Measurements from ENCODE around the gene TFAP2A.

TFAP2A gene

DNA sequence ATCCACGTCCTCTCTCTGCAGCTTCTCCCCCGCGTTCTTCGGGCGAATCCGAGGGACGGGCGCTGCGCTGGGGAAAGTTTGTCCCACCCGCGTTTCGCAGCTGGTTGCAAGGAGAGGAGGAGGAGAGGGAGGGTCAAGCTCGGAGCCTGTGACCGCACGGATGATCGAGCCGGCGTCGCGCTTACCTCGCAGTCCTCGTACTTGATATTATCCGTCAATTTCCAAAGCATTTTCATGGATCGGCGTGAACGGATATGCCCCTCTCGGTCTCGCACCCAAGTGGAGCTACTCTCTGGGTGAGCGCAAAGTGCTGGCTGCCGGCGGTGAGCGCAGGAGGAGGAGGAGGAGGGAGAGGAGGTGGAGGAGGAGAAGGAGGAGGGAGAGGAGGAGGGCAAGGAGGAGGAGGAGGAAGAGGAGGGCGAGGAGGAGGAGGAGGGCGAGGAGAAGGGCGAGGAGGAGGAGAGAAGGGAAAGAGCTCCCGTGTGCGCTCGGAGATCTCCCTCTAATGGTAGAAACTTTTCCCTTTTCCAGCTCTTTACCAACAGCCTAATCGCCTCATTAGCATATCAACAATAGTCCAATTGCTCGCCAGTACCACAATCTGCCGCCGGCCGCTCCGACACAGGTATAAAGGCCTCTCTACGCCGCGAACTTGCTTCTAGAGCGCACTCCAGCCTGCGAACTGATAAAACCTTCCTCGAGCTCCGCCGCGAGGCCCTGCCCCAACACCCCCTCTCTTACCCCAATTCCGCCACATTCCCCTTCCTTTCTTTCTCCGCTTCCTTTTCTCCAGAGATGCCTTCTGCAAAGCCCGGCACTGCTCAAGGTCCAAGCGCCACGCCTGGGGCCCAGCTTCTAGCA is at the start of gene TFAP2A:
TSS of gene TFAP2A (minus strand) at position 319 of the 861 bp plus-strand sequence. CDS start at position 236, 83 bp downstream.
- no peak for DNase-seq (ENCODE audit: extremely low read depth in 1 of 2, low read depth in 1 of 2)

DNA sequence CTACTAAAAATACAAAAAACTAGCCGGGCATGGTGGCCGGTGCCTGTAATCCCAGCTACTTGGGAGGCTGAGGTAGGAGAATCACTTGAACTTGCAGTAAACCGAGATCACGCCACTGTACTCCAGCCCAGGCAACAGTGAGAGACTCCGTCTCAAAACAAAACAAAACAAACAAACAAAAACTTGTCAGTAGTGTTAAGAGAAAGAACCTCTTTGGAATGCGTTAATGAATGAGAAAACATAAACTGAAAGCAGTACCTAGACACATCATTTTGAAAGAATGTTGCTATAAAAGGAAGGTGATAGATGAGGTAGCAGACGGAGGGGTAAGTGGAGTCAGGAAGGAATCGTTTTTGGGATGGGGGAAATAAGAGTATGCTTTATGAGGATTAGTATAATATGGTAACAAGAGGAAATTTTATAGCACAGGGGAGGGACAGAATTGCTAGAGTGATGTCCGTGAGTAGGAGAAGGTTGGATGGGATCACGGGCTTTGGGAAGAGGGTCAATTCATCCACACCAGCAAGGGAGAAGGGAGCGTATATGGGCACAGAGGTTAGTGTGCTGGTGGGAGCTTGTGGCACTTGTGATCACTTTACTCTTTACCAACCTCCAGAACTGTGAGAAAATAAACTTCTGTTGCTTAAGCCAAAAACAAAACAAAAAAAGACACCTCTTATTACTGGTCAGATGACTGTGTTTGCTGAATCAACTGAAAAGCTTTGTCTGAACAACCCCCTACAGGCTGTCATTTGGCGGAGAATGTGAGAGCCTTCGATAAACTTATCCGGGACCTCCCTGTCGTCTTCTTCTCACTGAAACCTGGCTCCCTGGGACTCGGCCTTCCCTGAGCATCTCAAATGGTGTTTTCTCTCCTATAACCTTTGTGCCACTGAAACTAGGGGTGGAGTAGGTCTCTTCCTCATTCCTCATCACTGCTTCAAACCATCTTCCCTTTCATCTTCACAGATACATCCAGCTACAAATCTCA is 48.9 kb upstream of the TFAP2A start:
- no peak for DNase-seq (ENCODE audit: extremely low read depth in 1 of 2, low read depth in 1 of 2)

DNA sequence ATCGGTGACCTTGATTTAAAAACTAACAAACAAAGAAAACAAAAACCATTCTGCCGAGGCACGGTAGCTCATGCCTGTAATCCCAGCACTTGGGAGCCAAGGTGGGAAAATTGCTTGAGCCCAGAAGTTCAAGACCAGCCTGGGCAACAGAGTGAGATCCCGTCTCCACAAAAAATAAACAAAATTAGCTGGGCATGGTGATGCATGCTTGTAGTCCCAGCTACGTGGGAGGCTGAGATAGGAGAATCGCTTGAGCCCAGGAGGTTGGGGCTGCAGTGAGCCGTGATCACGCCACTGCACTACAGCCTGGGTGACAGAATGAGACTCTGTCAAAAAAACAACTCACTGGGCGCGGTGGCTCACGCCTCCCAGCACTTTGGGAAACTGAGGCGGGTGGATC is 48.2 kb upstream of the TFAP2A start:
- DNase-seq (ENCODE audit: extremely low read depth in 1 of 2, low read depth in 1 of 2), result no peak

DNA sequence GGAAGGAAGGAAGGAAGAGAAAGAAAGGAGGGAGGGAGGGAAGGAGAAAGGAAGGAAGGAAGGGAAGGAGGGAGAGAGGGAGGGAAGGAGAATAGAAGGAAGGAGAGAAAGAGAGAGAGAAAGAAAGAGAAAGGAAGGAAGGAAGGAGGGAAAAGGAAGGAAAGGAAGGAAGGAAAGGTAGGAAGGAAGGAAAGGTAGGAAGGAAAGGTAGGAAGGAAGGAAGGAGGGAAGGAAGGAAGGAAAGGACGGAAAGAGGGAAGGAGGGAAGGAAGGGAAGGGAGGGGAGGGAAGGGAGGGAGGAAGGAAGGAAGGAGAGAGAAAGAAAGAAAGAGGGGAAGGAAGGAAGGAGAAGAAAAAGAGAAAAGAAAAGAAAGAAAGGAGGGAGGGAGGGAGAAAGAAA is 47.0 kb upstream of the TFAP2A start:
- DNase-seq (ENCODE audit: extremely low read depth in 1 of 2, low read depth in 1 of 2), result no peak

DNA sequence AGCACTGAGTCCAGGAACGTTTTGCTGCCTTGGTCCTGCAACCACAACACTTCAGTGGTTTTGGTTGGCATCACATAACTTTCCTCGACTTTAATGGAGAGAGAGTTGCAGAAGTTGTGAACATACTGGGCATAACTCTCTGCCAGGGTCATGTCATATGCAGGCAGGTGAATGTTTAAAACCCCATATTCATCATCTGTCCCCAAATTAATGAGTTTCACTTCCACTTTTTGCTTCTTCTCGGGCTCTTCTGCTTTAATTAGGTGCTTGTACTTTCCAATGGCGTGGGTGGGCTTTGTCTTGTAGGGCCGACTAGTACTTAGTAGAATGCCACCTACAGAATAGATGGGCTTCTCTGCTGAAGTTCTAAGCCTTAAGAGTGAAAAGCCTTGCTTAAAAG is 45.2 kb upstream of the TFAP2A start:
- no peak for DNase-seq (ENCODE audit: extremely low read depth in 1 of 2, low read depth in 1 of 2)

DNA sequence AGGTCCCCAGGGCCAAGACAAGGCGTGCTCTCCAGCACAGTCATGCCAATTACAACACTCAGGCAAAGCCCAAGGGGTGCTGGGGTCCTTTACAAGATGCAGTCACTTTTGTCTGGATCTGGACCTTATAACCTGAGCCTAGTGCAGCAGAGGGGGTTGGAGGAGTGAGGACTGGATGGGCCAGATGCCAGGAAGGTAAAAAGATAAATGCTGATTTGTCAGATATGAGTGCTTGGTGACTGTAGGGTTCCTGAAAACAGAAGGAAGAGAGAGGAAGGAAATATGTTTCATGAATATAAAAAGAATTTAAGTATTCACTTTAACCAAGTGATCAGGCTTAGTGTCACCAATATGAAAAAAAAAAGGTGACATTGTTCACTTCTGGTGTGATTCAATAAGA is 43.4 kb upstream of the TFAP2A start:
- DNase-seq (ENCODE audit: extremely low read depth in 1 of 2, low read depth in 1 of 2), result no peak

DNA sequence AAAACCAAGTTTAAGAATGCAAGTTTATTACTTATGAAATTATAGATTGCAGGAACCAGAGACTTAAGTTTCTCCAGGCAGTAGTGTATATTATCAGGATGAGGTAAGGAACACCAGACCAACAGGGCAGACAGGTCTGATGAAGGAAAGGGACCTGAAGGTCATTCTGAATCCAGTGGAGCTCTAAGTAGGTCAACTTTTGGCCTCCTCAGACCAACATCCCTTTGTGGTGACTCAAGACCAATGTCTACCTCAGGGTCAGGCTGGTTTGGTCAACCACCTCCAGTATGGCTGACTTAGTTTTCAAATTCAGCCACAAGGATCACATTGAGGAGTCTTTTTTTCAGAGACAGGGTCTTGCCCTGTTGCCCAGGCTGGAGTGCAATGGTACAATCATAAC is 38.7 kb upstream of the TFAP2A start:
- DNase-seq (ENCODE audit: extremely low read depth in 1 of 2, low read depth in 1 of 2), result no peak

DNA sequence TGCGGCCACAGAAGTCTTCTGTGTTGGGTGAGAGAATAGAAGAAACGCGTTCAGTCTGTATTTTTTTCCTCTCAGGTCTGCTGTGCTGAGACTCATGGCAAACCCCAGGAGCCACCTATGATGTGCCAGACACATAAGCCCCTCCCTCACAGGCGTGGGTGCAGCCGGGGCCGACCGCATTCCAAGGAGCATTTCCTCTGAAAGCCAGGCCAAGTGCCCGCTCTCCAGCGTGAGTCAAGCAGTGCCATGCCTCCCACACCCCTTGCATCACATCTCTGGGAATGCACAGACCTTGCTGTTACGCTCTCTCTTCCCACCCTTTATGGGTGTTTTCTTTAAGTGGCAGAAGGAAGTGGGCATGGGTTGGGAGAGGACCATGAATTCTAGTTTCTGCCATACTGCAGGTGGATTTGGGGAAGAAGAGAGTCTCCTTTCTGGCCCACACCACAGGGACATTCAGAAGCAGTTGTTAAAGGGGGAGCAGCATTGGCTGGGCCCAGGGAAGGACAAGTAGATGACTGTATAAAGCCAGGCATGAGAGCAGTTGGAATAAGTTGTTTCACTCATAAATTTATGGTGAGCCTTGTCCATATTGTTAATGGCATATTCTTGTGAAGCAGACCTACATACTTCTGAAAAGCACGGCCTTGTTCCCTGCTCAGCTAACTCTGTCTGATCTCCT is 37.1 kb upstream of the TFAP2A start:
- no peak for DNase-seq (ENCODE audit: extremely low read depth in 1 of 2, low read depth in 1 of 2)

DNA sequence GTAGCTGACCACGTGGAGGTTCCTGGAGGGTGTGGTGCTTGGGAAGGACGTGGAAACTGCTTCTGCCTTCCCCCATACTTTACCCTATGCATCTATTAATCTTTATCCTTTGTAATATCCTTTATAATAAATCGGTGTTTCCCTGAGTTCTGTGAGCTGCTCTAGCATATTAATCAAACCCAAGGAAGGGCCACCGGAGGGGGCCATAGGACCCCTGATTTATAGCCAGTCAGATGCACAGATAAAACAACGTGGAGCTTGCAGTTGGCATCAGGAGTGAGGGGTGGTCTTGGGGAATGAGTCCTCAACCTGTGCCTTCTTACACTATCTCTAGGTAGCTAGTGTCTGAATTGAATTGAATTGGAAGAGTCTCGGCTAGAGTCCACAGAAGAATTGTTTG is 36.5 kb upstream of the TFAP2A start:
- DNase-seq (ENCODE audit: extremely low read depth in 1 of 2, low read depth in 1 of 2), result no peak

DNA sequence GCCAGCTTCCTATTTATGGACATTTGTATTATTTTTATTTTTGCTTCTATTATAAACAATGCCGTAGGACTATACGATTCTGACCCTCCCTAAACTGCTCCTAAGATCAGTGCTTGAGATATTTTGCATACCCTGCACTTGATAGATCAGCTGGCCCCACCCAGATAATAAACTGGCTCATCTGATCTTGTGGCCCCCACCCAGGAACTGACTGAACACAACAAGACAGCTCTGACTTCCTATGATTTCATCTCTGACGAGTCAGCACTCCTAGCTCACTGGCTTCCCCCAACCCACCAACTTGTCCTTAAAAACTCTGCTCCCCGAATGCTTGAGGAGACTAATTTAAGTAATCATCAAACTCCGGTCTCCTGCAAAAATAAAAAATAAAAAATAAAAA is 34.9 kb upstream of the TFAP2A start:
- DNase-seq (ENCODE audit: extremely low read depth in 1 of 2, low read depth in 1 of 2), result no peak

DNA sequence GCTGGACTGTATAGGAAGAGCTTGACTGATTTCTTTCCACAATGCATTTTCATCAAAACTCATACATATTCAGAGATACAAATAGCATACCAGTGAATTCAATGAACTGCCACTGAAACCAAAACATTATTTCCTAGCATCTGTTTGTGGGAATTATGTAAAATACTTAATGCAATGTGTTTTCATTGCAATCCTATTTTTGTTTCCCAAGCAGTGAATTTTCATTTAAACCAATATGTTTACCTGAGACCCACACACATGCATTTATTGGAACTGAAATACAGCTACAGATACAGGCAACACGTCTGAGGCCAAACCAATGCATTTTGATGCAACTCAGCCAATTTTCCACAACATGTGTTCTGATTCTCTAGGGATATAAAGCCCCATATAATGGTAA is 33.2 kb upstream of the TFAP2A start:
- DNase-seq (ENCODE audit: extremely low read depth in 1 of 2, low read depth in 1 of 2), result no peak

DNA sequence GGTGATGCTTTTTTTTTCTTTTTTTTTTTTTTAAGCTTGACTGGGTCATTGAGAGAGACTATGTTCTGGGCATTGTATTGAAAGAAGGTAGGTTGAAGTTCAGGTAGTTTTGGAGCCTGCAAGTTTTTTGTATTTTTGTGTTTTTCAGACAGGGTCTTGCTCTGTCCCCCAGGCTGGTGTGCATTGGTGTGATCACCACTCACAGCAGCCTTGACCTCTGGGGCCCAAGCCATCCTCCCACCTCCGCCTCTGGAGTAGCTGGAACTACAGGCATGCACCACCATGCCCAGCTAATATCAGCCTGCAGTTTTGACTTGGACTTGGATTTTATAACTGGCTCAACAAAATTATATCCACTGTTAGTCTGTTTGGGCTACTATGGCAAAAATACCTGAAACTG is 31.7 kb upstream of the TFAP2A start:
- DNase-seq (ENCODE audit: extremely low read depth in 1 of 2, low read depth in 1 of 2), result no peak

DNA sequence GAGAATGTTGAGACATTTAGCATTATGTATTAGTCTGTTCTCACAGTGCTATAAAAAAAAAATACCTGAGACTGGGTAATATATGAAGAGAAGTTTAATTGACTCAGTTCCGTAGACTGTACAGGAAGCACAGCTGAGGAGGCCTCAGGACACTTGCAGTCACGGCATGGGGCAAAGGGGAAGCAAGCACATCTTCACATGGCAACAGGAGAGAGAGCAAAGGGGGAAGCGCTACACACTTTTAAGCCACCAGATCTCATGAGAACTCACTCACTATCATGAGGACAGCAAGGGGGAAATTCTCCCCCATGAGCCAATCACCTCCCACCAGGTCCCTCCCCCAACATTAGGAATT is 26.8 kb upstream of the TFAP2A start:
- no peak for DNase-seq (ENCODE audit: extremely low read depth in 1 of 2, low read depth in 1 of 2)

DNA sequence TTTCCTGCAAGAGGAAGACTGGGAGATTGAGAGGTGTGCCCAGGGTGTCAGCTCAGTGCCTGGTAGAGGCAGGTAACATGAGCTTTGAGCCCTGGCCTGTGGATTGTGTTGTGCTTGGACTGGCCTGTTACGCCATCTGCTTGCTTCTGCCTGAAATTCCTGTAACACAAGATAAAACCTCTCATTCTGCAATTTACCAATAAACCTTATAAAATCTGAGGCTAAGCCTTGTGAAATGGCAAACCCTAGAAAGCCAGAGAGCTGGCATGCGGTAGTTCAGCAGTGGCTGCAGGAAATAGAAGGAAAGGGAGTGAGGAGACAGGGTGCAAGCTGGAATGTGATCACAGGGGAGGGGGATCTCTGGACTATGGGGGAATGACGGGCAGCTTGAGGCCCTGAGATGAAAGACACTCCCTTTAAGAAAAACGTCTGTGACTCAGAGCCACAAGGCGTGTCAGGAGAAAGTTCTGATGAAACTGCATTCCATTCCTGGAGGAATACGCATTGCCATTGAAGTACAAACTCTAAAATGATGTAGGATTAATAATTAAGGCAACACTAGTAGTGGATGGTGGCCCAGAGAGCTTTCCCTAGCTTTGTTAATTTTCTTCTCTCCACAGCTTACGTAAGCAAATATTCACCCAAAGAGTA is 26.3 kb upstream of the TFAP2A start:
- DNase-seq (ENCODE audit: extremely low read depth in 1 of 2, low read depth in 1 of 2), result no peak

DNA sequence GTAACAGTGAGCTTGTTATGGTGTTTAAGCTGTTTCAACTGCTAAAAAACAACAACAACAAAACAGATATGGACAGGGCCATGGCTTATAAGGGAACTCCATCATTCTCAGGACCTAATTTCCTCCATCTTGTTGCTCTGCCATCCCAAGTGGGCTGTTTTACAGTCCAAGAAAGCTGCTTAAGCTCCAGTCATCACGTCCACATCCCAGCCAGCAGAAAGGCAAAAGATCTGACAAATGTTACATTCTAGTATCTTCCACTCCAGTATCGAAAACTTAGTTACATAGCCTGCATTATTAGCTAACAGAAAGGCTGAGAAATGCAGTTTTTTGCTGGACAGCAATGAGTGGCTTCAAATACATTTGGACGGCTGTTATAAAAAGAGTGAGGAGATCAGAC is 23.0 kb upstream of the TFAP2A start:
- no peak for DNase-seq (ENCODE audit: extremely low read depth in 1 of 2, low read depth in 1 of 2)

DNA sequence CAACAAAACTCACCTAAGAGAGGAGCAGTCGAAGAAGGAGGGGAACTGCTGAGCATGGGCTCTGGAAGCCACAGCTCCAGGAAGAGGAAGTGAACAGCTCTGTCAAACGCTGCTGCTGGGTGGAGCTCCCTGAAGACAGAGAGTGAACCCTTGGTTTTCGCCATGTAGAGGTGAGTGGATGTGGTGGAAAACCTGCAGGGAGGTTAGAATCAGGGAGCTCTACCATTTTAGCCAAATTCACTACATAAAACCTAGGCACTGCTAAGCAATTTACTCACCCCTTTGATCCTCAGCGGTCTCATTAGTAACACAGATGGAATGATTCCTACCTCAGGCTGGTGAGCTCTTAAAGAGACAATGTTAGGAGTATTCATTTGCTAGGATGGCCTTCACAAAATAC is 19.4 kb upstream of the TFAP2A start:
- DNase-seq (ENCODE audit: extremely low read depth in 1 of 2, low read depth in 1 of 2), result no peak

DNA sequence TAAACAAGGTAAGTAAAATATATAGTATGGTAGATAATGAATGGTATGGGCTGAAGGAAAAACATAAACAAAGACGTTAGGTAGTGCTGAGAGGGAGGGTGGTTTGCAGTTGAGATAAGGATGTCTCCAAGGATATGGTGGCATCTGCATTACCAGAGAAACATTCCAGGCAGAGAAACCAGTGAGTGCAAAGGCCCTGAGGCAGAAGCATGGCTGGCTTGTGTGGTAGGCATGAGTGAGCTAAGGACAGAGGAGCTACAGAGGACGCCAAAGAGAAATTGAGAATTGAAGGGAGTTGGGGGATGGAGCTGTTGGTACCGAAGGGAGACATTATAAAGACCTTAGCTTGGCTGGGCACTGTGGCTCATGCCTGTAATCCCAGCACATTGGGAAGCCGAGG is 18.4 kb upstream of the TFAP2A start:
- DNase-seq (ENCODE audit: extremely low read depth in 1 of 2, low read depth in 1 of 2), result no peak

DNA sequence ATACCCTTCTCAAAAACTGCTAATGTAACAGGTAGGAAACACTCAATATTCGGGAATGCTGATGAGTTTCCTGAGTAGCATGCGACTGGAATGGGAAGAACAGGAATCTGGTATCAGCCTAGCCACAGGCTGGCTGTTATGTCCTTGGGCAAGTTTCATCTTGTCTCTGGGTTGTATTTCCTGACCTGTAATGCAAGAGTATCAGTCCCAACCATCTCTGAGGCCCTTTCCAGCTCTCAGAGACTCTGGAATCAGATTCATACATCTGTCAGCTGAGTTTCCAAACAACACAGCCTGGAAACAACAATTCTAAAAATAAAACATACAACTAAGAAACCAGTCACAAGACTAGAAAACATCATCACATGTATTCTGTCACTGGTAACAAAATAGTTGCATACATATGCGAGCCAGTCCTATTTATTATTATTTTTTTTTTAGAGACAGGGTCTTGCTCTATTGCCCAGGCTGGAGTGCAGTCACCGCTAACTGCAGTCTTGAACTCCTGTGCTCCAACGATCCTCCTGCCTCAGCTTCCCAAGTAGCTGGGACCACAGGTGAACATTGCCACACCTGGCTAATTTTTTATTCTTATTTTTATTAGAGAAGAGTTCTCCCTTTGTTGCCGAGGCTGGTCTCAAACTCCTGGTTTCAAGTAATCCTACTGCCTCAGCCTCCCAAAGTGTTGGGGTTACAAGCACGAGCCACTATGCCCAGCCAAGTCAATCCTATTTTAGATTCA is 16.7 kb upstream of the TFAP2A start:
- no peak for DNase-seq (ENCODE audit: extremely low read depth in 1 of 2, low read depth in 1 of 2)

DNA sequence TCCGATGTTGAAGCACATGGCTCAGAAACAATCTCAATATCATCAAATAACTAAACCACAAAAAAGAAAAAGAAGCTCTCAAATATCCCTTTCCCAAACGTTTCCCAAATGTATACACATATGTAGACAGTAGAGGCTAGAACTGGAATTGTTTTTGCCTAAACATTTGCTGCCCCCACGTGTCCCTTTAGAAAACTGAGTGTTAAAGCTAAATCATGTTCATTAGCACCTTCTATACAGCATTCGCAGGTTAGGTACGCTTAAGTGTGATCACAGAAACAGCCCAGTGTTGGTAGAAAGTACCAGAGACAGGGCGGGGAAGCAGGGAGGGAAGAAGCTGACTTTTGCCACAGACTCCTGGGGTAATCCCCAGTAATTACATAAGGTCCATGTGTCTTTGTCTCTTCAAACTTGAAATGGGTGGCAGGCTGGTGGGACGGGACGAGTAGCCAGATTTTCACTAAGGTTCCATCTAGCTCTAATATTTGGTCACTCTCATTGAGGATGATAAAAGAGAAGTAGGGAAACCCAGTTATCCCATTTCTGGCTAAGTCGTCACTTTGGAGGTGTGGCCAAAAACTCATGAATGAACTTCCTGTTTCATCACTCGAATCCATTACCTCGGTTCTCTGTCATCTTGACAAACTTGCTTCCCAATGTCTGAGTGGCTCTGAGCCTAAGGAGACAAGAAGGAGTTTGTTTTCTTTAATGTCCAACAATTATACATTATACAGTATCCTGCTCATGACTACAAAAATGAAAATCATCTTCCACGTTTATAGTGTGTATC is 15.0 kb upstream of the TFAP2A start:
- no peak for DNase-seq (ENCODE audit: extremely low read depth in 1 of 2, low read depth in 1 of 2)
